Keratinocyte (primary cell): ENCODE data around the gene S100A1. TPM values are rescaled to one million over a fixed set of nuclear protein-coding genes. Genes with fewer than 3 reads are reported as not detected.

Source experiments
- DNase-seq: peaks from one replicate; pipeline ENCODE4 v3.0.0-alpha.2; 2011; ENCODE audit warnings: low read depth, missing footprints, low spot score
- FAIRE-seq: peaks from 2 replicates; lab custom pipeline; 2011; peaks lifted over from hg19 to GRCh38; lab: Jason Lieb, UNC
- H2AFZ ChIP-seq: 2 replicates; pipeline ENCODE4 v1.6.0; 2012; ENCODE audit warnings: low read length, control low read depth, inconsistent platforms; ENCODE audit not compliant: control insufficient read depth
- H3K27ac ChIP-seq: 2 replicates; pipeline ENCODE4 v1.5.1; 2011; ENCODE audit warnings: low read length; ENCODE audit not compliant: control insufficient read depth, insufficient read depth
- H3K27me3 ChIP-seq: 3 replicates; pipeline ENCODE4 v1.6.0; 2011; ENCODE audit warnings: low read length; ENCODE audit not compliant: control insufficient read depth, insufficient read depth; ENCODE audit errors: extremely low read depth
- H3K36me3 ChIP-seq, 2 experiments: 2 replicates in 1 of 2; 3 replicates in 1 of 2; pipeline ENCODE4 v1.5.1; 2011; ENCODE audit warnings: low read length in 2 of 2, mild to moderate bottlenecking in 1 of 2; ENCODE audit not compliant: control insufficient read depth in 2 of 2, insufficient read depth in 2 of 2; ENCODE audit errors: extremely low read depth in 1 of 2
- H3K4me1 ChIP-seq: 3 replicates; pipeline ENCODE4 v1.5.1; 2011; ENCODE audit warnings: low read length; ENCODE audit not compliant: control insufficient read depth, insufficient read depth; ENCODE audit errors: extremely low read depth
- H3K4me2 ChIP-seq: 3 replicates; pipeline ENCODE4 v1.6.0; 2011; ENCODE audit warnings: low read depth, low read length; ENCODE audit not compliant: control insufficient read depth, insufficient read depth; ENCODE audit errors: extremely low read depth
- H3K4me3 ChIP-seq, 3 experiments: fragments of 200-600 bp in 1 of 3; sonication (generic) in 1 of 3; 2 replicates in 2 of 3; 3 replicates in 1 of 3; pipeline ENCODE4 v1.5.1; 2011 to 2016; ENCODE audit warnings: low read length in 3 of 3, mild to moderate bottlenecking in 3 of 3, control low read depth in 2 of 3, inconsistent platforms in 1 of 3, low read depth in 1 of 3, mixed read lengths in 1 of 3, mixed run types in 1 of 3, moderate library complexity in 1 of 3; ENCODE audit not compliant: control insufficient read depth in 2 of 3, insufficient read depth in 2 of 3; ENCODE audit errors: extremely low read depth in 1 of 3
- H3K79me2 ChIP-seq: 2 replicates; pipeline ENCODE4 v1.6.0; 2012; ENCODE audit warnings: low read length; ENCODE audit not compliant: control insufficient read depth, insufficient read depth
- H3K9ac ChIP-seq: 3 replicates; pipeline ENCODE4 v1.6.0; 2011; ENCODE audit warnings: low read length; ENCODE audit not compliant: control insufficient read depth, insufficient read depth; ENCODE audit errors: extremely low read depth
- H3K9me1 ChIP-seq: 3 replicates; pipeline ENCODE4 v1.6.0; 2011; ENCODE audit warnings: low read length; ENCODE audit not compliant: control insufficient read depth, insufficient read depth; ENCODE audit errors: extremely low read depth
- H3K9me3 ChIP-seq: 2 replicates; pipeline ENCODE4 v1.5.1; 2012; ENCODE audit warnings: low read depth, low read length; ENCODE audit not compliant: control insufficient read depth
- H4K20me1 ChIP-seq: 3 replicates; pipeline ENCODE4 v1.6.0; 2011; ENCODE audit warnings: low read length; ENCODE audit not compliant: control insufficient read depth, insufficient read depth; ENCODE audit errors: extremely low read depth
- EZH2 ChIP-seq: IDR thresholded peaks from one replicate; pipeline ENCODE4 v1.6.1; 2012; ENCODE audit warnings: inconsistent platforms, mild to moderate bottlenecking, low read length, moderate library complexity
- dilution Hi-C: fragments of 300-500 bp; cut with MboI; formaldehyde crosslinking; loops from one replicate; pipeline ENCODE4 v1.7.0; 2020; ENCODE audit warnings: low sequenced_read_pairs; ENCODE audit not compliant: extremely low pct_ligation_motif_present
- polyA plus RNA-seq, 5 experiments: library from polyadenylated mRNA; depleted of rRNA in 3 of 5; stranded (reverse) in 3 of 5; stranded (forward) in 1 of 5; unstranded in 1 of 5; fragments of >200 nt; gene quantifications; 1 replicate in 1 of 5; 2 replicates in 3 of 5; 3 replicates in 1 of 5; pipeline versions ENCODE4 v1.2.1 to v1.2.3, GENCODE V29; 2011 to 2012; ENCODE audit warnings: missing spikeins in 2 of 5, low read depth in 1 of 5, low replicate concordance in 1 of 5
- TF ChIP-seq, protein P1 (sequence below), 3 experiments: IDR thresholded peaks in 1 of 3; conservative IDR thresholded peaks in 1 of 3; optimal IDR thresholded peaks in 1 of 3; 2 replicates in 2 of 3; 3 replicates in 1 of 3; pipeline versions ENCODE3 to v1.5.1; 2011; ENCODE audit warnings: low read length in 3 of 3, mild to moderate bottlenecking in 3 of 3, moderate library complexity in 2 of 3, control low read depth in 1 of 3, inconsistent platforms in 1 of 3; ENCODE audit not compliant: insufficient read depth in 2 of 3; ENCODE audit errors: extremely low read depth in 1 of 3

Gene S100A1
- polyA plus RNA-seq, 1 donor (not counting 4 experiments of a cell fraction or from before 2014, with no cell fraction given) = 0.12 TPM

DNA sequence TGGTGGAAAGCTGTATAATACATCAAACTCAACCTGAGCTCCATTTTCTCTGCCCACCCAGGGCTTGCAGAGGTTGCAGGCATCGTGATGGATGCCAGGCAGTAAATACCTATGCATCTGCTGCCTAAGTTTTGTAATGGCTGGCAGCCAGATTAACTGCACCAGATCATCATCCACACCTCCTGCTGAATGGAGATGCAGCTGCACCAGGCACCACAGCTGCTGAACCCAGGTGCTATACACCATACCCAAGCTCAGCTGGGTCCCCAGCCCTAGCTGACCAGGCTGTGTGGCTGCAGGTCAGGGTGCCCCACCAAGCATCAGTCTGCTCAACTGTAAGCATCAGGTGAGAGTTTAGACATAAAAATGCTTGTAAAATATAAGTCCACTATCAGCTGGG lies 23.5 kb downstream of the S100A1 start:
- Histone ChIP-seq H3K27ac (no peak overlapping the region), H3K79me2 (no peaks in the 10 kb centered on the region), H3K9ac (no peak overlapping the region), H3K4me1 (peaks cover 8% of the 10 kb centered on the region), H3K4me3 (no peak overlapping the region), H4K20me1 (no peaks in the 10 kb centered on the region), H2AFZ (no peak overlapping the region), H3K36me3 (peaks cover 0 to 6% of the 10 kb centered on the region in 2 experiments), H3K4me2 (no peak overlapping the region), H3K9me1 (no peaks in the 10 kb centered on the region), H3K27me3 (no peaks in the 10 kb centered on the region), H3K9me3 (no peaks in the 10 kb centered on the region)
- dilution Hi-C loops = no loop called here
- FAIRE-seq = no peak
- TF ChIP-seq EZH2 = no peak
- TF ChIP-seq, protein P1, sequence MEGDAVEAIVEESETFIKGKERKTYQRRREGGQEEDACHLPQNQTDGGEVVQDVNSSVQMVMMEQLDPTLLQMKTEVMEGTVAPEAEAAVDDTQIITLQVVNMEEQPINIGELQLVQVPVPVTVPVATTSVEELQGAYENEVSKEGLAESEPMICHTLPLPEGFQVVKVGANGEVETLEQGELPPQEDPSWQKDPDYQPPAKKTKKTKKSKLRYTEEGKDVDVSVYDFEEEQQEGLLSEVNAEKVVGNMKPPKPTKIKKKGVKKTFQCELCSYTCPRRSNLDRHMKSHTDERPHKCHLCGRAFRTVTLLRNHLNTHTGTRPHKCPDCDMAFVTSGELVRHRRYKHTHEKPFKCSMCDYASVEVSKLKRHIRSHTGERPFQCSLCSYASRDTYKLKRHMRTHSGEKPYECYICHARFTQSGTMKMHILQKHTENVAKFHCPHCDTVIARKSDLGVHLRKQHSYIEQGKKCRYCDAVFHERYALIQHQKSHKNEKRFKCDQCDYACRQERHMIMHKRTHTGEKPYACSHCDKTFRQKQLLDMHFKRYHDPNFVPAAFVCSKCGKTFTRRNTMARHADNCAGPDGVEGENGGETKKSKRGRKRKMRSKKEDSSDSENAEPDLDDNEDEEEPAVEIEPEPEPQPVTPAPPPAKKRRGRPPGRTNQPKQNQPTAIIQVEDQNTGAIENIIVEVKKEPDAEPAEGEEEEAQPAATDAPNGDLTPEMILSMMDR (optimal IDR thresholded peaks at IDR 0.05 in 1 of 3, IDR thresholded peaks at IDR 0.05 in 1 of 3, conservative IDR thresholded peaks at IDR 0.05 in 1 of 3; ENCODE audit: extremely low read depth in 1 of 3, insufficient read depth in 2 of 3, low read length in 3 of 3) = no peak
- DNase-seq = no peak

GRCh38 chr1:153652805-153653500 lies 24.7 kb downstream of the S100A1 start:
- H3K4me2 ChIP-seq = peak overlapping the region; percentile 15
- H3K9ac ChIP-seq = no peak overlapping the region
- H3K4me1 ChIP-seq = peaks cover 8% of the 10 kb centered on the region
- H3K4me3 ChIP-seq = no peak overlapping the region
- dilution Hi-C loops = no loop called here
- H2AFZ ChIP-seq = peak overlapping the region; percentile 24
- no peaks in the 10 kb centered on the region for H3K9me1 ChIP-seq
- H4K20me1 ChIP-seq = no peaks in the 10 kb centered on the region
- H3K9me3 ChIP-seq = no peaks in the 10 kb centered on the region
- no peaks in the 10 kb centered on the region for H3K27me3 ChIP-seq
- DNase-seq (no peak), FAIRE-seq (peak; percentile 13)
- H3K36me3 ChIP-seq = no peaks in the 10 kb centered on the region
- no peak for TF ChIP-seq EZH2
- TF ChIP-seq, protein P1 (optimal IDR thresholded peaks at IDR 0.05 in 1 of 3, IDR thresholded peaks at IDR 0.05 in 1 of 3, conservative IDR thresholded peaks at IDR 0.05 in 1 of 3; ENCODE audit: extremely low read depth in 1 of 3, insufficient read depth in 2 of 3, low read length in 3 of 3) = no peak
- H3K27ac ChIP-seq = no peak overlapping the region
- H3K79me2 ChIP-seq = no peaks in the 10 kb centered on the region
